Measurements from ENCODE around the gene MAGI3.

- no peak for TF ChIP-seq MAFK (IDR thresholded peaks at IDR 0.05; ENCODE audit: partially characterized antibody)
- no peak for TF ChIP-seq CTCF (IDR thresholded peaks at IDR 0.05)
- TF ChIP-seq PHF8 (IDR thresholded peaks at IDR 0.05; ENCODE audit: borderline replicate concordance, low read depth), result no peak
- no peak for TF ChIP-seq KDM1A (IDR thresholded peaks at IDR 0.05; ENCODE audit: low read depth)
These were observed 300.9 kb downstream of the MAGI3 start for GRCh38 chr1:113691184-113691583.

Data from A549 (cell line).